ENCODE data around the gene LIN7B. TPM values are rescaled to one million over a fixed set of nuclear protein-coding genes. Genes with fewer than 3 reads are reported as not detected.
A peak's percentile ranks its signal among the peaks of the same experiment; 100 is the strongest.

The LIN7B gene
- total and polyA plus RNA-seq, 9 of the 15 experiments (the other 6 are each of a cell fraction or from before 2014, with no cell fraction given) = 0.89 to 15.7 (median 4.0) TPM

- WGBS (ENCODE audit: insufficient coverage, low coverage, missing lambda C conversion rate) = 54% methylated on average over 8 of the region's 10 CpGs
- POLR2A ChIA-PET = no interaction called here
Observed at GRCh38 chr19:49153167-49153809, 39.1 kb downstream of the LIN7B start.

More at GRCh38 chr19:49153167-49153809, 39.1 kb downstream of the LIN7B start:
- CTCF ChIA-PET (ENCODE audit: low intra/inter-chr PET ratio) = no interaction called here
- H3K4me3 ChIP-seq = peak overlapping the region; percentile 3; the same call in 1 of the 2 replicates
- in situ Hi-C loops (cut with MboI) (no loop called here), intact Hi-C loops (cut with micrococcal nuclease) (loop anchor here (5.0 to 10.0 kb wide), 3 partner anchors 158 to 821 kb away; partner anchors contain the start of genes GYS1, RUVBL2 and SLC17A7)
- no peak overlapping the region for H2AFZ ChIP-seq (ENCODE audit: low read depth, low read length)
- TF ChIP-seq EP300 (IDR thresholded peaks at IDR 0.05; ENCODE audit: low read length) (no peak), RBFOX2 (IDR thresholded peaks at IDR 0.05; ENCODE audit: low read depth, low read length) (peak; percentile 51; the same call in 1 of the 2 replicates)
- TF ChIP-seq, protein P1, sequence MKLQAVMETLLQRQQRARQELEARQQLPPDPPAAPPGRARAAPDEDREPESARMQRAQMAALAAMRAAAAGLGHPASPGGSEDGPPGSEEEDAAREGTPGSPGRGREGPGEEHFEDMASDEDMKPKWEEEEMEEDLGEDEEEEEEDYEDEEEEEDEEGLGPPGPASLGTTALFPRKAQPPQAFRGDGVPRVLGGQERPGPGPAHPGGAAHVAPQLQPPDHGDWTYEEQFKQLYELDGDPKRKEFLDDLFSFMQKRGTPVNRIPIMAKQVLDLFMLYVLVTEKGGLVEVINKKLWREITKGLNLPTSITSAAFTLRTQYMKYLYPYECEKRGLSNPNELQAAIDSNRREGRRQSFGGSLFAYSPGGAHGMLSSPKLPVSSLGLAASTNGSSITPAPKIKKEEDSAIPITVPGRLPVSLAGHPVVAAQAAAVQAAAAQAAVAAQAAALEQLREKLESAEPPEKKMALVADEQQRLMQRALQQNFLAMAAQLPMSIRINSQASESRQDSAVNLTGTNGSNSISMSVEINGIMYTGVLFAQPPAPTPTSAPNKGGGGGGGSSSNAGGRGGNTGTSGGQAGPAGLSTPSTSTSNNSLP (IDR thresholded peaks at IDR 0.05; ENCODE audit: borderline replicate concordance, low read depth, low read length) = no peak
- H4K20me1 ChIP-seq (replicated peaks; ENCODE audit: control insufficient read depth, insufficient read depth, low read length) = peaks cover 5% of the 10 kb centered on the region; the same call in 1 of the 2 replicates
- H3K36me3 ChIP-seq (ENCODE audit: control insufficient read depth, insufficient read depth, low read length) = no peaks in the 10 kb centered on the region
- no peak for ATAC-seq
- no peaks in the 10 kb centered on the region for H3K27me3 ChIP-seq (ENCODE audit: control insufficient read depth in 2 of 2, insufficient read depth in 2 of 2, low read length in 2 of 2)
- no peaks in the 10 kb centered on the region for H3K9me1 ChIP-seq (ENCODE audit: control insufficient read depth, insufficient read depth, low read length)
- BruUV-seq (replicated peaks) = no TSS peak
- H3K4me1 ChIP-seq (replicated peaks in 1 of 2; ENCODE audit: control insufficient read depth in 2 of 2, insufficient read depth in 2 of 2, low read length in 2 of 2) = peaks cover 49 to 84% of the 10 kb centered on the region in 2 experiments
- no peak overlapping the region for H3K27ac ChIP-seq (ENCODE audit: extremely low read depth, low read depth, low read length)
- no peak for FAIRE-seq
- peak overlapping the region; percentile 89 for H3K4me2 ChIP-seq (ENCODE audit: insufficient read depth, low read length)
- peak overlapping the region in 1 of 2 experiments; percentile 86; a peak in 2 of 4 replicates for H3K9ac ChIP-seq (ENCODE audit: insufficient read depth in 1 of 2, low read depth in 2 of 2, low read length in 2 of 2)
- H3K79me2 ChIP-seq (ENCODE audit: control insufficient read depth, insufficient read depth, low read length) = peaks cover 46% of the 10 kb centered on the region
- H3K9me3 ChIP-seq (replicated peaks; ENCODE audit: control insufficient read depth, insufficient read depth, low read depth, low read length) = no peaks in the 10 kb centered on the region
- DNase-seq (ENCODE audit: extremely low read depth in 1 of 4, low spot score in 3 of 4) = no peak
